ENCODE measurements around the gene LITAFD.
A peak's percentile ranks its signal among the peaks of the same experiment; 100 is the strongest.

The LITAFD gene

GRCh38 chr16:8924214-8924613, 42.1 kb downstream of the LITAFD start:
- no peak for TF ChIP-seq CTCF (IDR thresholded peaks at IDR 0.05)
- H3K36me3 ChIP-seq: peaks cover 42 to 61% (median 61%) of the 10 kb centered on the region in 3 donors
- no peak overlapping the region for H3K4me3 ChIP-seq
- H3K9me3 ChIP-seq: no peaks in the 10 kb centered on the region
- intact Hi-C loops (cut with DNase I; ENCODE audit: low total_unique reads): no loop called here
- H3K27ac ChIP-seq: no peak overlapping the region
- DNase-seq: no peak
- H3K4me1 ChIP-seq: peaks cover 0 to 3% (median 1%) of the 10 kb centered on the region in 4 donors
- no peaks in the 10 kb centered on the region for H3K27me3 ChIP-seq

- Histone ChIP-seq H3K27me3 (no peaks in the 10 kb centered on the region), H3K4me3 (no peak overlapping the region), H3K36me3 (peaks cover 38 to 59% (median 58%) of the 10 kb centered on the region in 3 donors), H3K27ac (no peak overlapping the region), H3K9me3 (no peaks in the 10 kb centered on the region), H3K4me1 (peaks cover 0 to 3% (median 1%) of the 10 kb centered on the region in 4 donors)
- DNase-seq: no peak
- TF ChIP-seq CTCF (IDR thresholded peaks at IDR 0.05): no peak
- intact Hi-C loops (cut with DNase I; ENCODE audit: low total_unique reads): no loop called here
Observed at GRCh38 chr16:8925455-8925854, 43.3 kb downstream of the LITAFD start.

- Histone ChIP-seq H3K36me3 (peaks cover 24 to 45% (median 44%) of the 10 kb centered on the region in 3 donors), H3K27me3 (no peaks in the 10 kb centered on the region), H3K4me3 (no peak overlapping the region), H3K27ac (no peak overlapping the region), H3K9me3 (no peaks in the 10 kb centered on the region), H3K4me1 (peaks cover 0 to 4% (median 2%) of the 10 kb centered on the region in 4 donors)
- DNase-seq: no peak
- intact Hi-C loops (cut with DNase I; ENCODE audit: low total_unique reads): no loop called here
- TF ChIP-seq CTCF (IDR thresholded peaks at IDR 0.05): no peak
Observed at GRCh38 chr16:8926827-8927226, 44.7 kb downstream of the LITAFD start.

GRCh38 chr16:8928467-8928957, 46.4 kb downstream of the LITAFD start:
- no peak overlapping the region for H3K4me3 ChIP-seq
- no peak for TF ChIP-seq CTCF (IDR thresholded peaks at IDR 0.05)
- peak in 1 of 2 donors; percentile 40 for DNase-seq
- peaks cover 17 to 35% (median 33%) of the 10 kb centered on the region in 3 donors for H3K36me3 ChIP-seq
- peaks cover 0 to 4% (median 2%) of the 10 kb centered on the region in 4 donors for H3K4me1 ChIP-seq
- no peaks in the 10 kb centered on the region for H3K27me3 ChIP-seq
- no peak overlapping the region for H3K27ac ChIP-seq
- no peaks in the 10 kb centered on the region for H3K9me3 ChIP-seq
- intact Hi-C loops (cut with DNase I; ENCODE audit: low total_unique reads): no loop called here

GRCh38 chr16:8929086-8929748, 47.1 kb downstream of the LITAFD start:
- H3K9me3 ChIP-seq: no peaks in the 10 kb centered on the region
- H3K27ac ChIP-seq: no peak overlapping the region
- no peak for TF ChIP-seq CTCF (IDR thresholded peaks at IDR 0.05)
- no peak for DNase-seq
- H3K4me1 ChIP-seq: peaks cover 0 to 4% (median 2%) of the 10 kb centered on the region in 4 donors
- no peak overlapping the region for H3K4me3 ChIP-seq
- peaks cover 17 to 35% (median 33%) of the 10 kb centered on the region in 3 donors for H3K36me3 ChIP-seq
- H3K27me3 ChIP-seq: no peaks in the 10 kb centered on the region
- intact Hi-C loops (cut with DNase I; ENCODE audit: low total_unique reads): no loop called here

Measured in tibial artery (tissue), 4 donors.